ENCODE measurements around the gene C1orf226.

The C1orf226 gene

GRCh38 chr1:162384601-162385279 lies 3.2 kb downstream of the C1orf226 start:
- no peak for DNase-seq (ENCODE audit: insufficient read length, low spot score)
- no peak for TF ChIP-seq POLR2A (IDR thresholded peaks at IDR 0.05; ENCODE audit: low read depth, low read length)
- no peak for FAIRE-seq

- DNase-seq (ENCODE audit: insufficient read length, low spot score): no peak
- FAIRE-seq: no peak
- no peak for TF ChIP-seq POLR2A (IDR thresholded peaks at IDR 0.05; ENCODE audit: low read depth, low read length)
Observed at GRCh38 chr1:162385280-162385623, 3.7 kb downstream of the C1orf226 start.

- DNase-seq (ENCODE audit: insufficient read length, low spot score): no peak
- no peak for FAIRE-seq
- TF ChIP-seq POLR2A (IDR thresholded peaks at IDR 0.05; ENCODE audit: low read depth, low read length): no peak
Observed at GRCh38 chr1:162385702-162386101, 4.2 kb downstream of the C1orf226 start.

GRCh38 chr1:162386292-162387225 lies 5.0 kb downstream of the C1orf226 start:
- no peak for FAIRE-seq
- TF ChIP-seq POLR2A (IDR thresholded peaks at IDR 0.05; ENCODE audit: low read depth, low read length): no peak
- DNase-seq (ENCODE audit: insufficient read length, low spot score): no peak

- no peak for TF ChIP-seq POLR2A (IDR thresholded peaks at IDR 0.05; ENCODE audit: low read depth, low read length)
- FAIRE-seq: no peak
- no peak for DNase-seq (ENCODE audit: insufficient read length, low spot score)
Observed at GRCh38 chr1:162387226-162388082, 5.9 kb downstream of the C1orf226 start.

GRCh38 chr1:162388083-162388594 lies 6.6 kb downstream of the C1orf226 start:
- no peak for DNase-seq (ENCODE audit: insufficient read length, low spot score)
- FAIRE-seq: no peak
- TF ChIP-seq POLR2A (IDR thresholded peaks at IDR 0.05; ENCODE audit: low read depth, low read length): no peak

- FAIRE-seq (no peak), DNase-seq (ENCODE audit: insufficient read length, low spot score) (no peak)
- no peak for TF ChIP-seq POLR2A (IDR thresholded peaks at IDR 0.05; ENCODE audit: low read depth, low read length)
Observed at GRCh38 chr1:162388615-162389014, 7.1 kb downstream of the C1orf226 start.

- no peak for FAIRE-seq
- DNase-seq (ENCODE audit: insufficient read length, low spot score): no peak
- TF ChIP-seq POLR2A (IDR thresholded peaks at IDR 0.05; ENCODE audit: low read depth, low read length): no peak
Observed at GRCh38 chr1:162389021-162389818, 7.7 kb downstream of the C1orf226 start.

GRCh38 chr1:162389971-162390370 lies 8.4 kb downstream of the C1orf226 start:
- FAIRE-seq (no peak), DNase-seq (ENCODE audit: insufficient read length, low spot score) (no peak)
- TF ChIP-seq POLR2A (IDR thresholded peaks at IDR 0.05; ENCODE audit: low read depth, low read length): no peak

- no peak for FAIRE-seq
- no peak for TF ChIP-seq POLR2A (IDR thresholded peaks at IDR 0.05; ENCODE audit: low read depth, low read length)
- DNase-seq (ENCODE audit: insufficient read length, low spot score): no peak
Observed at GRCh38 chr1:162390396-162391185, 9.1 kb downstream of the C1orf226 start.

GRCh38 chr1:162391790-162392563 lies 10.4 kb downstream of the C1orf226 start:
- TF ChIP-seq POLR2A (IDR thresholded peaks at IDR 0.05; ENCODE audit: low read depth, low read length): no peak
- peak; percentile 35 for DNase-seq (ENCODE audit: insufficient read length, low spot score)
- FAIRE-seq: no peak
